HCT116 (cell line): ENCODE results near the gene SEC22A. TPM values are rescaled to one million over a fixed set of nuclear protein-coding genes. Genes with fewer than 3 reads are reported as not detected.

ENCODE experiments used
- ATAC-seq: fragments of 200-7000 bp; cut with Tn5 transposase; 2 replicates; pipeline ENCODE4 v1.9.1; 2020; ENCODE audit warnings: mild to moderate bottlenecking, moderate library complexity
- BruUV-seq: library from RNA; stranded (reverse); fragments of 400-500 nt; replicated peaks from 2 replicates; lab custom pipeline; 2021; lab: Mats Ljungman, UMichigan
- CTCF ChIA-PET: fragments of 300-600 bp; sonication (Branson Sonifier 250); formaldehyde crosslinking; loops from one replicate; lab custom pipeline; 2021; ENCODE audit warnings: antibody characterized with exemption; lab: Charles Lee
- POLR2A ChIA-PET: fragments of 300-600, 350-600 bp; sonication (Branson Sonifier 250); formaldehyde crosslinking; loops from one replicate; lab custom pipeline; 2021; ENCODE audit warnings: antibody characterized with exemption; lab: Charles Lee
- RAD21 ChIA-PET, 2 experiments: fragments of 300-600 bp; sonication (Branson Sonifier 250); formaldehyde crosslinking; loops; one replicate each; lab custom pipeline; 2023; ENCODE audit warnings: low total read pairs in 2 of 2; ENCODE audit not compliant: uncharacterized antibody in 2 of 2, unreplicated experiment in 2 of 2, low non-redundant PET in 1 of 2; lab: Charles Lee
- DNase-seq: peaks from one replicate; pipeline ENCODE4 v3.0.0-alpha.2; 2010; ENCODE audit warnings: low read depth, low spot score
- H2AFZ ChIP-seq: fragments of 200-600 bp; shearing (Covaris generic), sonication (generic); 2 replicates; pipeline ENCODE4 v1.6.1; 2017; ENCODE audit warnings: low read depth, mixed run types, mixed read lengths, antibody characterized with exemption, low read length; ENCODE audit not compliant: poor library complexity, severe bottlenecking
- H3K27ac ChIP-seq: 2 replicates; pipeline ENCODE4 v1.5.1; 2012; ENCODE audit warnings: low read depth, low read length
- H3K27me3 ChIP-seq: fragments of 200-600 bp; sonication (generic); 2 replicates; pipeline ENCODE4 v1.6.1; 2016; ENCODE audit warnings: mixed run types, low read length, mixed read lengths; ENCODE audit not compliant: insufficient read depth
- H3K36me3 ChIP-seq, 2 experiments: fragments of 200-500 bp in 1 of 2; fragments of 200-600 bp in 1 of 2; sonication (Bioruptor generic) in 1 of 2; sonication (generic) in 1 of 2; 2 replicates each; pipeline versions ENCODE4 v1.5.1 to v1.6.1; 2014 to 2016; ENCODE audit warnings: low read length in 2 of 2, inconsistent platforms in 1 of 2, mixed read lengths in 1 of 2, mixed run types in 1 of 2; ENCODE audit not compliant: insufficient read depth in 2 of 2, control insufficient read depth in 1 of 2
- H3K4me1 ChIP-seq, 2 experiments: fragments of 200-600 bp in 1 of 2; sonication (generic) in 1 of 2; 2 replicates each; pipeline versions ENCODE4 v1.5.1 to v1.6.1; 2012 to 2017; ENCODE audit warnings: low read length in 2 of 2, inconsistent platforms in 1 of 2, mild to moderate bottlenecking in 1 of 2, mixed read lengths in 1 of 2, mixed run types in 1 of 2, moderate library complexity in 1 of 2; ENCODE audit not compliant: insufficient read depth in 2 of 2, control insufficient read depth in 1 of 2
- H3K4me2 ChIP-seq: fragments of 200-600 bp; sonication (generic); 2 replicates; pipeline ENCODE4 v1.6.1; 2017; ENCODE audit warnings: mixed run types, low read length, mixed read lengths
- H3K4me3 ChIP-seq, 2 experiments: fragments of 200-600 bp in 1 of 2; sonication (generic) in 1 of 2; replicated peaks in 1 of 2; 2 replicates each; pipeline ENCODE4 v1.5.1; 2011 to 2016; ENCODE audit warnings: low read length in 2 of 2, control low read depth in 1 of 2, low read depth in 1 of 2, mild to moderate bottlenecking in 1 of 2, mixed read lengths in 1 of 2, mixed run types in 1 of 2
- H3K79me2 ChIP-seq: fragments of 200-600 bp; sonication (generic); 2 replicates; pipeline ENCODE4 v1.6.1; 2017; ENCODE audit warnings: mild to moderate bottlenecking, mixed run types, low read length, moderate library complexity, mixed read lengths; ENCODE audit not compliant: insufficient read depth
- H3K9ac ChIP-seq: fragments of 200-600 bp; sonication (generic); 2 replicates; pipeline ENCODE4 v1.6.1; 2016; ENCODE audit warnings: low read length, mixed read lengths
- H3K9me2 ChIP-seq: fragments of 200-600 bp; sonication (generic), shearing (Covaris generic); 2 replicates; pipeline ENCODE4 v1.6.1; 2017; ENCODE audit warnings: mixed run types, mild to moderate bottlenecking, moderate library complexity; ENCODE audit not compliant: insufficient read depth
- H3K9me3 ChIP-seq, 2 experiments: fragments of 200-500 bp in 1 of 2; fragments of 200-600 bp in 1 of 2; sonication (Bioruptor generic) in 1 of 2; sonication (generic) in 1 of 2; 2 replicates each; pipeline ENCODE4 v1.6.1; 2014 to 2017; ENCODE audit warnings: low read length in 2 of 2, mixed read lengths in 2 of 2, inconsistent platforms in 1 of 2, low read depth in 1 of 2, mild to moderate bottlenecking in 1 of 2, mixed run types in 1 of 2, moderate library complexity in 1 of 2; ENCODE audit not compliant: control insufficient read depth in 1 of 2, insufficient read depth in 1 of 2
- H4K20me1 ChIP-seq: fragments of 200-600 bp; sonication (generic), shearing (Covaris generic); 2 replicates; pipeline ENCODE4 v1.6.1; 2017; ENCODE audit warnings: mixed run types, mild to moderate bottlenecking, moderate library complexity; ENCODE audit not compliant: insufficient read depth
- CBX3 ChIP-seq: IDR thresholded peaks from 2 replicates; pipeline ENCODE4 v1.6.1; 2012; ENCODE audit warnings: low read depth
- CEBPB ChIP-seq: IDR thresholded peaks from 2 replicates; pipeline ENCODE4 v1.6.1; 2012; ENCODE audit warnings: low read depth
- ELF1 ChIP-seq: IDR thresholded peaks from 2 replicates; pipeline ENCODE4 v1.6.1; 2012; ENCODE audit warnings: low read depth, borderline replicate concordance
- EZH2 ChIP-seq: fragments of 200-600 bp; sonication (generic); IDR thresholded peaks from 2 replicates; pipeline ENCODE4 v1.6.1; 2017; ENCODE audit warnings: antibody characterized with exemption, mixed run types
- EZH2phosphoT487 ChIP-seq: fragments of 200-600 bp; IDR thresholded peaks from 2 replicates; pipeline ENCODE4 v1.6.1; 2018; ENCODE audit warnings: antibody characterized with exemption, borderline replicate concordance
- FOSL1 ChIP-seq: IDR thresholded peaks from 2 replicates; pipeline ENCODE4 v1.6.1; 2012; ENCODE audit warnings: low read depth
- JUND ChIP-seq: IDR thresholded peaks from 2 replicates; pipeline ENCODE4 v1.6.1; 2012
- POLR2AphosphoS5 ChIP-seq: IDR thresholded peaks from 2 replicates; pipeline ENCODE4 v1.6.1; 2011; ENCODE audit warnings: mild to moderate bottlenecking, low read depth, low read length, moderate library complexity
- SRF ChIP-seq: IDR thresholded peaks from 2 replicates; pipeline ENCODE4 v1.6.1; 2012; ENCODE audit warnings: low read depth
- ZFX ChIP-seq: fragments of 450-650 bp; IDR thresholded peaks from 2 replicates; pipeline ENCODE4 v1.6.1; 2017
- intact Hi-C: fragments of 100-400 bp; cut with micrococcal nuclease; formaldehyde crosslinking; loops from 2 replicates; pipeline ENCODE4 v1.10.0; 2022
- total RNA-seq: library from RNA; stranded (reverse); gene quantifications from one replicate; pipeline ENCODE4 v1.2.1, GENCODE V29; 2021; ENCODE audit not compliant: unreplicated experiment
- TF ChIP-seq, protein P1 (sequence below): IDR thresholded peaks from 2 replicates; pipeline ENCODE4 v1.6.1; 2012; ENCODE audit warnings: low read depth
- TF ChIP-seq, protein P2 (sequence below): IDR thresholded peaks from 2 replicates; pipeline ENCODE4 v1.6.1; 2012
- TF ChIP-seq, protein P3 (sequence below): IDR thresholded peaks from 2 replicates; pipeline ENCODE4 v1.6.1; 2012
- TF ChIP-seq, protein P4 (sequence below), 3 experiments: fragments of 200-600 bp in 1 of 3; sonication (generic) in 1 of 3; IDR thresholded peaks in 2 of 3; conservative IDR thresholded peaks in 1 of 3; 2 replicates each; pipeline ENCODE4 v1.5.1; 2012 to 2017; ENCODE audit warnings: low read depth in 2 of 3, low read length in 2 of 3, antibody characterized with exemption in 1 of 3, borderline replicate concordance in 1 of 3, control low read depth in 1 of 3, mild to moderate bottlenecking in 1 of 3, mixed read lengths in 1 of 3, mixed run types in 1 of 3, moderate library complexity in 1 of 3; ENCODE audit not compliant: insufficient read depth in 1 of 3

SEC22A gene
- total RNA-seq, 1 experiment from 2014 or later = 10.6 TPM

DNA sequence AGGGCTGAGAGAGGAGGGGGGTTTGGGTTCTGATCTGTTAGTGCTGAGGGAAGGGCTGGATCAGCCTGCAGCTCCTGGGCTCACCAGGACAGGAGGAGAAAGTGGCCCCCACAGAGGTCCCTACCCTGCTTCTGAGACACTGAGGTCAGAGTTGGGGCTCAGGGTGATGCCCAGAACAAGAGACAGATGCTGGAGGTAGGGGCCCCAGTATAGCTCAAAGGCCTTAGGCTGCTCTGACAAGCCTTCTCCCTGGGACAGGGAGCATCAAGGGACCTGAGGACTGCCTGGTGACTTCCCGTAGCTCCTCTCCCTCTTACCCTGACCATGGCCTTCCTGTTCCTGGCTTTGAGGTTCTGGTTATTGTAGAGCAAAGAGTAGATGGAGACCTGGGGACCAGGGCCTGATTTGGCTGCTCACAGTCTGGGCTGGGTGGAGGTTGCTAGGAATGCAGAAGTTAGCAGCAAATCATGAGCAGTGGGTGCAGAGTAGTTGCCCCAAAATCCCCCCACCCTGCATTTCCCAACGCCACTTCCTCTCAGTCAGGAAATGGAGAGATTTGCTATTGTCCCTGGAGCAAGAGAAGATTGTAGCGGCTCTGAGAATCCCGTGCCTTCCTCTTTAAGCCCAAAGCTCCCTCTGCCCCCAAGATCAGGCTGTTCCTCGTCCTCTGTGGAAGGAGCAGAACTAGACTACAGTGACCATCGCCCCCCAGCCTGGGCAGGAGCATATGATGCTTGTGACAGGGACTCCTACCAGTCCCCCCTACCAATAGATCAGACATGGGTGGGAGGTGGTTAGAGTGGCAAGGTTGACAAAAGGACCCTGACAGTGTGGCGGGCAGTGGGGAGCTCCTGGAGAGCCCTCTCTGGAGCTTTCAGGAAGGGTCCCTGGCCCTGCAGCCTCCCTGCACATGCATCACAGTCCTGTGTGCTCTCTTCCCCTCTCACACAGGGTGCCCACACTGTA lies 47.4 kb upstream of the SEC22A start:
- Histone ChIP-seq H3K9me2 (no peaks in the 10 kb centered on the region), H3K4me1 (no peaks in the 10 kb centered on the region), H3K27ac (no peak overlapping the region), H3K9ac (no peak overlapping the region), H3K4me3 (no peak overlapping the region), H3K36me3 (peaks cover 30 to 31% of the 10 kb centered on the region in 2 experiments; a peak in 3 of 4 replicates), H3K79me2 (no peaks in the 10 kb centered on the region), H3K9me3 (no peaks in the 10 kb centered on the region), H3K27me3 (no peaks in the 10 kb centered on the region), H4K20me1 (no peaks in the 10 kb centered on the region), H2AFZ (no peak overlapping the region), H3K4me2 (no peak overlapping the region)
- CTCF ChIA-PET = no interaction called here
- no peak for DNase-seq
- TF ChIP-seq CEBPB (no peak), ELF1 (no peak), POLR2AphosphoS5 (no peak), FOSL1 (no peak), SRF (no peak), CBX3 (no peak), EZH2 (no peak), EZH2phosphoT487 (no peak), ZFX (no peak), JUND (no peak)
- TF ChIP-seq, protein P1, sequence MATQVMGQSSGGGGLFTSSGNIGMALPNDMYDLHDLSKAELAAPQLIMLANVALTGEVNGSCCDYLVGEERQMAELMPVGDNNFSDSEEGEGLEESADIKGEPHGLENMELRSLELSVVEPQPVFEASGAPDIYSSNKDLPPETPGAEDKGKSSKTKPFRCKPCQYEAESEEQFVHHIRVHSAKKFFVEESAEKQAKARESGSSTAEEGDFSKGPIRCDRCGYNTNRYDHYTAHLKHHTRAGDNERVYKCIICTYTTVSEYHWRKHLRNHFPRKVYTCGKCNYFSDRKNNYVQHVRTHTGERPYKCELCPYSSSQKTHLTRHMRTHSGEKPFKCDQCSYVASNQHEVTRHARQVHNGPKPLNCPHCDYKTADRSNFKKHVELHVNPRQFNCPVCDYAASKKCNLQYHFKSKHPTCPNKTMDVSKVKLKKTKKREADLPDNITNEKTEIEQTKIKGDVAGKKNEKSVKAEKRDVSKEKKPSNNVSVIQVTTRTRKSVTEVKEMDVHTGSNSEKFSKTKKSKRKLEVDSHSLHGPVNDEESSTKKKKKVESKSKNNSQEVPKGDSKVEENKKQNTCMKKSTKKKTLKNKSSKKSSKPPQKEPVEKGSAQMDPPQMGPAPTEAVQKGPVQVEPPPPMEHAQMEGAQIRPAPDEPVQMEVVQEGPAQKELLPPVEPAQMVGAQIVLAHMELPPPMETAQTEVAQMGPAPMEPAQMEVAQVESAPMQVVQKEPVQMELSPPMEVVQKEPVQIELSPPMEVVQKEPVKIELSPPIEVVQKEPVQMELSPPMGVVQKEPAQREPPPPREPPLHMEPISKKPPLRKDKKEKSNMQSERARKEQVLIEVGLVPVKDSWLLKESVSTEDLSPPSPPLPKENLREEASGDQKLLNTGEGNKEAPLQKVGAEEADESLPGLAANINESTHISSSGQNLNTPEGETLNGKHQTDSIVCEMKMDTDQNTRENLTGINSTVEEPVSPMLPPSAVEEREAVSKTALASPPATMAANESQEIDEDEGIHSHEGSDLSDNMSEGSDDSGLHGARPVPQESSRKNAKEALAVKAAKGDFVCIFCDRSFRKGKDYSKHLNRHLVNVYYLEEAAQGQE = no peak
- TF ChIP-seq, protein P2, sequence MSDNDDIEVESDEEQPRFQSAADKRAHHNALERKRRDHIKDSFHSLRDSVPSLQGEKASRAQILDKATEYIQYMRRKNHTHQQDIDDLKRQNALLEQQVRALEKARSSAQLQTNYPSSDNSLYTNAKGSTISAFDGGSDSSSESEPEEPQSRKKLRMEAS = no peak
- TF ChIP-seq, protein P3, sequence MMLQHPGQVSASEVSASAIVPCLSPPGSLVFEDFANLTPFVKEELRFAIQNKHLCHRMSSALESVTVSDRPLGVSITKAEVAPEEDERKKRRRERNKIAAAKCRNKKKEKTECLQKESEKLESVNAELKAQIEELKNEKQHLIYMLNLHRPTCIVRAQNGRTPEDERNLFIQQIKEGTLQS = no peak
- TF ChIP-seq, protein P4, sequence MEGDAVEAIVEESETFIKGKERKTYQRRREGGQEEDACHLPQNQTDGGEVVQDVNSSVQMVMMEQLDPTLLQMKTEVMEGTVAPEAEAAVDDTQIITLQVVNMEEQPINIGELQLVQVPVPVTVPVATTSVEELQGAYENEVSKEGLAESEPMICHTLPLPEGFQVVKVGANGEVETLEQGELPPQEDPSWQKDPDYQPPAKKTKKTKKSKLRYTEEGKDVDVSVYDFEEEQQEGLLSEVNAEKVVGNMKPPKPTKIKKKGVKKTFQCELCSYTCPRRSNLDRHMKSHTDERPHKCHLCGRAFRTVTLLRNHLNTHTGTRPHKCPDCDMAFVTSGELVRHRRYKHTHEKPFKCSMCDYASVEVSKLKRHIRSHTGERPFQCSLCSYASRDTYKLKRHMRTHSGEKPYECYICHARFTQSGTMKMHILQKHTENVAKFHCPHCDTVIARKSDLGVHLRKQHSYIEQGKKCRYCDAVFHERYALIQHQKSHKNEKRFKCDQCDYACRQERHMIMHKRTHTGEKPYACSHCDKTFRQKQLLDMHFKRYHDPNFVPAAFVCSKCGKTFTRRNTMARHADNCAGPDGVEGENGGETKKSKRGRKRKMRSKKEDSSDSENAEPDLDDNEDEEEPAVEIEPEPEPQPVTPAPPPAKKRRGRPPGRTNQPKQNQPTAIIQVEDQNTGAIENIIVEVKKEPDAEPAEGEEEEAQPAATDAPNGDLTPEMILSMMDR (IDR thresholded peaks at IDR 0.05 in 2 of 3, conservative IDR thresholded peaks at IDR 0.05 in 1 of 3; ENCODE audit: borderline replicate concordance in 1 of 3, insufficient read depth in 1 of 3, low read depth in 2 of 3, low read length in 2 of 3) = no peak
- POLR2A ChIA-PET = no interaction called here
- intact Hi-C loops = no loop called here
- RAD21 ChIA-PET = no interaction called here
- no peak for ATAC-seq
- no TSS peak for BruUV-seq
